ENCODE measurements around the gene AUNIP.

GRCh38 chr1:25808481-25809244 is 50.6 kb downstream of the AUNIP start:
- TF ChIP-seq EZH2 (IDR thresholded peaks at IDR 0.05; ENCODE audit: insufficient read depth, poor library complexity, severe bottlenecking) = no peak
- no peak for TF ChIP-seq EZH2phosphoT487 (IDR thresholded peaks at IDR 0.05; ENCODE audit: insufficient read depth, low read depth)

Data from GM23248 (cell line).